Measurements from ENCODE around the gene ATP9B. TPM values are rescaled to one million over a fixed set of nuclear protein-coding genes. Genes with fewer than 3 reads are reported as not detected.

The ATP9B gene
- total and polyA plus RNA-seq, 9 donors: 11.2 to 31.2 (median 16.0) TPM

- H3K4me3 ChIP-seq (ENCODE audit: low read length): no peak overlapping the region
- no peak for DNase-seq
- H3K9me3 ChIP-seq (replicated peaks; ENCODE audit: control insufficient read depth, low read depth, low read length): no peaks in the 10 kb centered on the region
- WGBS (ENCODE audit: insufficient coverage): 76% methylated on average over 25 of the region's 27 CpGs
- peaks cover 9% of the 10 kb centered on the region for H3K27me3 ChIP-seq (ENCODE audit: control insufficient read depth, insufficient read depth, low read length)
- H3K36me3 ChIP-seq (ENCODE audit: control insufficient read depth, insufficient read depth, low read length): peaks cover 14% of the 10 kb centered on the region
- peaks cover 33% of the 10 kb centered on the region for H3K4me1 ChIP-seq (ENCODE audit: control insufficient read depth, insufficient read depth, low read length)
- H3K27ac ChIP-seq (ENCODE audit: low read length): no peak overlapping the region
Observed at GRCh38 chr18:79382681-79383387, 313.6 kb downstream of the ATP9B start.

DNA sequence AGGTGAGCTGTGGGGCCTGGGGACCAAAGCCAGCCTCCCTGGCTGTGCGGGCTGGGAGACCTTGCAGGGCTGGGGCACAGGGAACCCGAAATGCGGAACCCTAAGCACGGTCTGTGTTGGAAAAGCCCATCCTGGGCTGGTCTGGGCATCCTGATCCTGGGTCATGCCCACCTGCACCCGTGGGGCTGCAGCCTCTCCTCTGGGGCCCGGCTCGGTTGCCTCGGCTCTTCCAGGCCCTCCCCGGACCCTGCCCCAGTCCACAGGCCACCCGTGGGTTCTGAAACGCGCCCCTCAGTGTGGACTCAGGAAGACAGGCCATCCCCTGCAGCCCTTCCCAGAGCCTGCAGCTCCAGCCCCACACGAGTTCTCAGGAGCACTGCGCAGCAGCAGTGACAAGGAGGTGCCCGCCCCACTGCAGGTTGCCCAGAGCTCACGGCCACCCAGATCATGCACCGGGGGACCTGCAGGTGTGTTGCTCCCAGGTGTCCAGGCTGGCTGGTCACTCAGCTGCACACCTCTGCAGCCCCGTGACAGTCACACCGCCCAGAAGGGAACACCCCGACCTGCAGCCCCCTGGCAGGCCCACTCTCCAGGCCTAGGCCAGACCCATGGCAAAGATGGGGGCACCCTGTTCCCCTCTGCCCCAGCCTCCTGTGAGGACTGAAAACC, 314.3 kb downstream of the ATP9B start:
- no peak overlapping the region for H3K27ac ChIP-seq (ENCODE audit: low read length)
- no peak for DNase-seq
- 80% methylated on average over 18 of the region's 20 CpGs for WGBS (ENCODE audit: insufficient coverage)
- H3K4me3 ChIP-seq (ENCODE audit: low read length): no peak overlapping the region
- peaks cover 9% of the 10 kb centered on the region for H3K36me3 ChIP-seq (ENCODE audit: control insufficient read depth, insufficient read depth, low read length)
- no peaks in the 10 kb centered on the region for H3K9me3 ChIP-seq (replicated peaks; ENCODE audit: control insufficient read depth, low read depth, low read length)
- peaks cover 14% of the 10 kb centered on the region for H3K27me3 ChIP-seq (ENCODE audit: control insufficient read depth, insufficient read depth, low read length)
- peaks cover 30% of the 10 kb centered on the region for H3K4me1 ChIP-seq (ENCODE audit: control insufficient read depth, insufficient read depth, low read length)

- H3K4me3 ChIP-seq (ENCODE audit: low read length): no peak overlapping the region
- WGBS (ENCODE audit: insufficient coverage): 37% methylated on average over 11 of the region's 17 CpGs
- H3K4me1 ChIP-seq (ENCODE audit: control insufficient read depth, insufficient read depth, low read length): peaks cover 22% of the 10 kb centered on the region
- no peak overlapping the region for H3K27ac ChIP-seq (ENCODE audit: low read length)
- peaks cover 18% of the 10 kb centered on the region for H3K27me3 ChIP-seq (ENCODE audit: control insufficient read depth, insufficient read depth, low read length)
- H3K9me3 ChIP-seq (replicated peaks; ENCODE audit: control insufficient read depth, low read depth, low read length): no peaks in the 10 kb centered on the region
- peak; percentile 28 for DNase-seq
- H3K36me3 ChIP-seq (ENCODE audit: control insufficient read depth, insufficient read depth, low read length): peaks cover 9% of the 10 kb centered on the region
Observed at GRCh38 chr18:79384151-79384807, 315.1 kb downstream of the ATP9B start.

GRCh38 chr18:79384834-79385233, 315.6 kb downstream of the ATP9B start:
- WGBS (ENCODE audit: insufficient coverage): 68% methylated on average over 12 of the region's 16 CpGs
- H3K4me3 ChIP-seq (ENCODE audit: low read length): no peak overlapping the region
- H3K4me1 ChIP-seq (ENCODE audit: control insufficient read depth, insufficient read depth, low read length): peaks cover 22% of the 10 kb centered on the region
- H3K27ac ChIP-seq (ENCODE audit: low read length): no peak overlapping the region
- peaks cover 18% of the 10 kb centered on the region for H3K27me3 ChIP-seq (ENCODE audit: control insufficient read depth, insufficient read depth, low read length)
- H3K36me3 ChIP-seq (ENCODE audit: control insufficient read depth, insufficient read depth, low read length): peaks cover 6% of the 10 kb centered on the region
- DNase-seq: peak; percentile 26
- H3K9me3 ChIP-seq (replicated peaks; ENCODE audit: control insufficient read depth, low read depth, low read length): no peaks in the 10 kb centered on the region

DNA sequence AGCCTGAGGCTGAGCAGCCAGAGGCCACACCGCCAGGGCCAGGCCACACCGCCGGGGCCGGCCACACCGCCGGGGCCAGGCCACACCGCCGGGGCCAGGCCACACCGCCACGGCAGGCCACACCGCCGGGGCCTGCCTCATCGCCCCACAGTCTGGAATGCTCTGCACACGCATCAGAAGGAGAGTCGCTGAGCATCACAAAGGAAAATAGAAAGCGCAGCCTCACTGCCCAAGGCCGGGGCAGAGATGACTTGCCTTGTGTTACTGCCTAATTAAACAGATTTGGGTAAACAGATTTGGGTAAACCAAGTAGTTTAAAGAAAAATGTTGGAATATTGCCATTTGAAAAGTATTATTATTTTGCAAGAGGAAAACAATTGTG, 316.1 kb downstream of the ATP9B start:
- no peaks in the 10 kb centered on the region for H3K9me3 ChIP-seq (replicated peaks; ENCODE audit: control insufficient read depth, low read depth, low read length)
- H3K27ac ChIP-seq (ENCODE audit: low read length): no peak overlapping the region
- peaks cover 22% of the 10 kb centered on the region for H3K4me1 ChIP-seq (ENCODE audit: control insufficient read depth, insufficient read depth, low read length)
- H3K27me3 ChIP-seq (ENCODE audit: control insufficient read depth, insufficient read depth, low read length): peaks cover 18% of the 10 kb centered on the region
- WGBS (ENCODE audit: insufficient coverage): 86% methylated on average over 13 of the region's 17 CpGs
- peaks cover 3% of the 10 kb centered on the region for H3K36me3 ChIP-seq (ENCODE audit: control insufficient read depth, insufficient read depth, low read length)
- DNase-seq: no peak
- H3K4me3 ChIP-seq (ENCODE audit: low read length): no peak overlapping the region

DNA sequence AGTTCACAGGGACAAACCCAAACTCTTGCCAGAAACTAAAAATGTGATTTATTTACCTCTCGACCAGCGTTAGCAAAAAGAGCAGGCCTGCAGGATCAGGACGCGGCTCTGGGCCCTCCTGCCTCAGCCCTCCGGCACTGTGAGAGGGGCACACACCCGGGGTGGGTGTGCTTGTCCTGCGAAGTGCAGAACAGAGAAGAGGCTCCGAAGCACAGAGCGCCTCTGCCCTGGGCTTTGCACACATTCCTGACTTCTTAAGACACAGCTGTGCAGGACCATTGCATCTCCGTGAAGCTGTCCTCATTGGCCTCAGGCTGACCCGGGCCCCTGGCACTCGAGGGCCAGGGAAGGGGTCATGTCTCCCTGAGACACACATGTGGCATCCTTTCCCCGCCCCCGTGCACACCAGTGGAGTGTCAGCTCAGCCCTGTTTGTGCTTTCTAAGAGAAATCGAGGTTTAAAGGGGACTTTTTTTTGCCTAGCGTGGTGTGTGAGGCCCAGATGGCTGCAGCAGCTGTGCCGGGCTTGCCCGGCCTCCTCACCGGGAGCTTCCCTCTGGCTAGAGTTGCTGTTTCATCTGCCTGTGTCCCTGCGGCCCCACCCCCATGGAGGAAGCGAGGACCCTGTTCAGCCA, 316.6 kb downstream of the ATP9B start:
- no peaks in the 10 kb centered on the region for H3K9me3 ChIP-seq (replicated peaks; ENCODE audit: control insufficient read depth, low read depth, low read length)
- no peak overlapping the region for H3K27ac ChIP-seq (ENCODE audit: low read length)
- H3K4me3 ChIP-seq (ENCODE audit: low read length): no peak overlapping the region
- peaks cover 18% of the 10 kb centered on the region for H3K27me3 ChIP-seq (ENCODE audit: control insufficient read depth, insufficient read depth, low read length)
- 26% methylated on average over 21 of the region's 21 CpGs for WGBS (ENCODE audit: insufficient coverage)
- DNase-seq: peak; percentile 20
- H3K4me1 ChIP-seq (ENCODE audit: control insufficient read depth, insufficient read depth, low read length): peaks cover 22% of the 10 kb centered on the region
- H3K36me3 ChIP-seq (ENCODE audit: control insufficient read depth, insufficient read depth, low read length): no peaks in the 10 kb centered on the region

DNA sequence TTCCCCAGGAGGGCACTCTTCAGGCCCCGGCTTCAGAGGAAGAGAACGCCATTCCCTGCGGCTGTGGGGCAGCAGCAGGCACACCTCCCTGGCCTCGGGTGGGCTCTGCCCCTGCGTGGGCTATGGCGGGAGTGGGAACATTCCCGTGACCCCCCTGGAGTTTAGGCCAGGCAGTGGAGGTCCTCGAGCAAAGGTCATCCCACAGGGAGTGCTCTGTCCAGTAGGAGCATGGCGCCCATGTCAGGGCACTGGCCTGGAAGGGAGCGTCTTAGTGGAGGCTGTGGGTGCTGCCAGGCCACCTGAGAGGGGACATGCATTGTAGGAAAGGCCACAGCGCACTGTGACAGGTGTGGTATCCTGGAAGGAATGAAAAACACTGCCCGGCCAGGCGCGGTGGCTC, 317.4 kb downstream of the ATP9B start:
- Histone ChIP-seq H3K27ac (ENCODE audit: low read length) (no peak overlapping the region), H3K9me3 (replicated peaks; ENCODE audit: control insufficient read depth, low read depth, low read length) (no peaks in the 10 kb centered on the region), H3K36me3 (ENCODE audit: control insufficient read depth, insufficient read depth, low read length) (no peaks in the 10 kb centered on the region), H3K4me3 (ENCODE audit: low read length) (no peak overlapping the region), H3K4me1 (ENCODE audit: control insufficient read depth, insufficient read depth, low read length) (peaks cover 22% of the 10 kb centered on the region), H3K27me3 (ENCODE audit: control insufficient read depth, insufficient read depth, low read length) (peaks cover 22% of the 10 kb centered on the region)
- DNase-seq: no peak
- WGBS (ENCODE audit: insufficient coverage): 71% methylated on average over 13 of the region's 14 CpGs

DNA sequence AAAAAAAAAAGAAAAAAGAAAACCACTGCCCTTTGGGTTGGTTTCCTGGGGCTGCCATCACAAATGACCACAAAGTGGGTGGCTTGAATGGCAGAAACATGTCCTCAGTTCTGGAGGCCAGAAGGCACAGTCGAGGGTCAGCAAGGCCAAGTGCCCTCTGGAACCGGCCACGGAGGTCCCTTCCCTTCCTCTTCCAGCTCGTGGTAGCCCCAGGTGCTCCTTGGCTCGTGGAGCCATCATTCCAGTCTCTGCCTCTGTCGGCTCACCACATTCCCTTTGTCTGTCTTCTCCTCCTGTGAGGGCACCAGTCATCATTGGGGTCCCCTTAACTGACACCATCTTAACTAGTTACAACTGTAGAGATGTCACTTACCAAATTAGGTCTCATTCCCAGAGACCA, 318.0 kb downstream of the ATP9B start:
- peaks cover 25% of the 10 kb centered on the region for H3K27me3 ChIP-seq (ENCODE audit: control insufficient read depth, insufficient read depth, low read length)
- no peak for DNase-seq

DNA sequence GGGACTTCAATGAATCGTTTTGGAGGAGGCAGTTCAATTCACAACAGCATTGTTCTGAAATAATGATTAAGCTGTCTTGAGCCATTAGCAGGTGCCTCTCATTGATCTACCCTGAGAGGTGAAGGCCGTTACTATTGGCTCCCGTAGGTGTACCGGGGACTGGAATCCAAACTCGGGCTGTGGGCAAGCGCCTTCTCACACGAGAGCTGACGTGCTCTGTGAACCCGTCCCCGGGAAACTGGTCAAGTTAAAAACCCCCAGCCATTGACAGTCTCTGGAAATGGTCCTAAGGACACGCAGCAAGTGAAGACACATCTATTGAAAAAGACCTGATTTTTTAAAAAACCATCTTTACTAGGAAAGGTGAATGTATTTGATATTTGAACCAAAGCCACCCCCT, 318.4 kb downstream of the ATP9B start:
- H3K27ac ChIP-seq (ENCODE audit: low read length): no peak overlapping the region
- H3K9me3 ChIP-seq (replicated peaks; ENCODE audit: control insufficient read depth, low read depth, low read length): no peaks in the 10 kb centered on the region
- 70% methylated on average over 7 of the region's 11 CpGs for whole genome bisulfite sequencing (ENCODE audit: insufficient coverage)
- no peak overlapping the region for H3K4me3 ChIP-seq (ENCODE audit: low read length)
- H3K36me3 ChIP-seq (ENCODE audit: control insufficient read depth, insufficient read depth, low read length): no peaks in the 10 kb centered on the region
- peaks cover 28% of the 10 kb centered on the region for H3K4me1 ChIP-seq (ENCODE audit: control insufficient read depth, insufficient read depth, low read length)
- peaks cover 28% of the 10 kb centered on the region for H3K27me3 ChIP-seq (ENCODE audit: control insufficient read depth, insufficient read depth, low read length)
- no peak for DNase-seq

More for the DNA sequence above, 318.0 kb downstream of the ATP9B start:
- Histone ChIP-seq H3K4me3 (ENCODE audit: low read length) (no peak overlapping the region), H3K27ac (ENCODE audit: low read length) (no peak overlapping the region), H3K36me3 (ENCODE audit: control insufficient read depth, insufficient read depth, low read length) (no peaks in the 10 kb centered on the region), H3K4me1 (ENCODE audit: control insufficient read depth, insufficient read depth, low read length) (peaks cover 24% of the 10 kb centered on the region), H3K9me3 (replicated peaks; ENCODE audit: control insufficient read depth, low read depth, low read length) (no peaks in the 10 kb centered on the region)
- 82% methylated on average over 6 of the region's 6 CpGs for WGBS (ENCODE audit: insufficient coverage)

DNA sequence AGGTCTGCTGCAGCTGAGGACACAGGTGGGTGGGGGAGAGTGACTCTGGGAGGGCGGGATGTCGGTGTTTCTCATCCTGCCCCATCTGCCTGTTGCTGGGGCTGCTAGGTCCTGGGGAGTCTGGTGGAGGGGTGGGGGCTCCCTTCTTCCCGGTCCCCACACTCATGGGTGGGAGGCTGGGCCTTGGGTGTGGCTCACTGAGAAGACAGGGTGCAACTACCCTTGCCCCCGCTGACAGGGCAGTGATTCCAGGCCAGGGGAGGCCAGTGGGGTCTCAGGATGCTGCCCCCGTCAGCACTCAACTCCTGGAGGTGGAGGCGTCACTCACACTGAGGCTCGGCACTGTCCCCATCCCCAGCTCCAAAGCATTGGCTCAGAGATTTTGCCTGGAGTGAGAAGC, 318.8 kb downstream of the ATP9B start:
- WGBS (ENCODE audit: insufficient coverage): 88% methylated on average over 1 of the region's 7 CpGs
- H3K9me3 ChIP-seq (replicated peaks; ENCODE audit: control insufficient read depth, low read depth, low read length): no peaks in the 10 kb centered on the region
- no peaks in the 10 kb centered on the region for H3K36me3 ChIP-seq (ENCODE audit: control insufficient read depth, insufficient read depth, low read length)
- H3K4me1 ChIP-seq (ENCODE audit: control insufficient read depth, insufficient read depth, low read length): peaks cover 32% of the 10 kb centered on the region
- peaks cover 31% of the 10 kb centered on the region for H3K27me3 ChIP-seq (ENCODE audit: control insufficient read depth, insufficient read depth, low read length)
- no peak overlapping the region for H3K27ac ChIP-seq (ENCODE audit: low read length)
- H3K4me3 ChIP-seq (ENCODE audit: low read length): no peak overlapping the region
- no peak for DNase-seq
